ENCODE results near the gene OR2L3. TPM values are rescaled to one million over a fixed set of nuclear protein-coding genes. Genes with fewer than 3 reads are reported as not detected.
"Not testable (repeated sequence)": the region's sequence is repeated elsewhere in the genome, so short reads cannot be mapped to it uniquely, and the experiment has no call there.

OR2L3 gene
- total RNA-seq, 1 donor from 2014 or later, result not detected

GRCh38 chr1:248054671-248055070 lies 8.0 kb downstream of the OR2L3 start:
- Mint-ChIP-seq H3K9me3 (peaks cover 35% of the 10 kb centered on the region), H3K4me3 (no peak overlapping the region), H3K27me3 (ENCODE audit: low read depth) (no peaks in the 10 kb centered on the region), H3K4me1 (no peaks in the 10 kb centered on the region), H3K27ac (ENCODE audit: unreplicated experiment) (no peak overlapping the region), H3K36me3 (ENCODE audit: low read depth) (peaks cover 4% of the 10 kb centered on the region)
- DNase-seq (ENCODE audit: low read depth, low spot score), result no peak
- TF ChIP-seq, protein P1, sequence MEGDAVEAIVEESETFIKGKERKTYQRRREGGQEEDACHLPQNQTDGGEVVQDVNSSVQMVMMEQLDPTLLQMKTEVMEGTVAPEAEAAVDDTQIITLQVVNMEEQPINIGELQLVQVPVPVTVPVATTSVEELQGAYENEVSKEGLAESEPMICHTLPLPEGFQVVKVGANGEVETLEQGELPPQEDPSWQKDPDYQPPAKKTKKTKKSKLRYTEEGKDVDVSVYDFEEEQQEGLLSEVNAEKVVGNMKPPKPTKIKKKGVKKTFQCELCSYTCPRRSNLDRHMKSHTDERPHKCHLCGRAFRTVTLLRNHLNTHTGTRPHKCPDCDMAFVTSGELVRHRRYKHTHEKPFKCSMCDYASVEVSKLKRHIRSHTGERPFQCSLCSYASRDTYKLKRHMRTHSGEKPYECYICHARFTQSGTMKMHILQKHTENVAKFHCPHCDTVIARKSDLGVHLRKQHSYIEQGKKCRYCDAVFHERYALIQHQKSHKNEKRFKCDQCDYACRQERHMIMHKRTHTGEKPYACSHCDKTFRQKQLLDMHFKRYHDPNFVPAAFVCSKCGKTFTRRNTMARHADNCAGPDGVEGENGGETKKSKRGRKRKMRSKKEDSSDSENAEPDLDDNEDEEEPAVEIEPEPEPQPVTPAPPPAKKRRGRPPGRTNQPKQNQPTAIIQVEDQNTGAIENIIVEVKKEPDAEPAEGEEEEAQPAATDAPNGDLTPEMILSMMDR (conservative IDR thresholded peaks at IDR 0.05), result no peak

- peaks cover 4% of the 10 kb centered on the region for H3K36me3 Mint-ChIP-seq (ENCODE audit: low read depth)
- no peak overlapping the region for H3K4me3 Mint-ChIP-seq
- H3K9me3 Mint-ChIP-seq, result peaks cover 35% of the 10 kb centered on the region
- no peaks in the 10 kb centered on the region for H3K4me1 Mint-ChIP-seq
- H3K27me3 Mint-ChIP-seq (ENCODE audit: low read depth), result no peaks in the 10 kb centered on the region
- no peak for DNase-seq (ENCODE audit: low read depth, low spot score)
- no peak overlapping the region for H3K27ac Mint-ChIP-seq (ENCODE audit: unreplicated experiment)
- TF ChIP-seq, protein P1 (conservative IDR thresholded peaks at IDR 0.05), result no peak
Observed at GRCh38 chr1:248055261-248055660, 8.6 kb downstream of the OR2L3 start.

GRCh38 chr1:248065071-248065470 lies 18.4 kb downstream of the OR2L3 start:
- peaks cover 6% of the 10 kb centered on the region for H3K36me3 Mint-ChIP-seq (ENCODE audit: low read depth)

DNA sequence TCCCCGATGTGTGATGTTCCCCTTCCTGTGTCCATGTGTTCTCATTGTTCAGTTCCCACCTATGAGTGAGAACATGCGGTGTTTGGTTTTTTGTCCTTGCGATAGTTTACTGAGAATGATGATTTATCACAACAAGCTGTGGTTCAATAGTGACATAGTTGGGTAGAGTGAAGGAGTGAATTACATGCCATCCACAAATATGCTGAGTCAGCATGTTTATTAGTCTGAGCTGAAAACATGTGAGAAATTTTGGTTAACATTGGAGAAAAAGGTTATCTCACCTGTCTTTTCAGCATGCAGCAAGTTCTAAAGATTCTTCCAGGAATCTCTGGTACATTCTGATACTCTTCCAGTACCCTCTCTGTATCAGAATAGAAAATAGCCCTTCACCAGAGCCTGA lies 19.0 kb downstream of the OR2L3 start:
- Mint-ChIP-seq H3K4me3 (no peak overlapping the region), H3K27me3 (ENCODE audit: low read depth) (no peaks in the 10 kb centered on the region), H3K36me3 (ENCODE audit: low read depth) (peaks cover 5% of the 10 kb centered on the region), H3K4me1 (no peaks in the 10 kb centered on the region), H3K27ac (ENCODE audit: unreplicated experiment) (no peak overlapping the region), H3K9me3 (peaks cover 15% of the 10 kb centered on the region)
- TF ChIP-seq, protein P1 (conservative IDR thresholded peaks at IDR 0.05), result no peak
- DNase-seq (ENCODE audit: low read depth, low spot score), result no peak

More at GRCh38 chr1:248065071-248065470, 18.4 kb downstream of the OR2L3 start:
- TF ChIP-seq, protein P1 (conservative IDR thresholded peaks at IDR 0.05), result no peak
- peaks cover 17% of the 10 kb centered on the region for H3K9me3 Mint-ChIP-seq
- no peaks in the 10 kb centered on the region for H3K4me1 Mint-ChIP-seq
- no peak overlapping the region for H3K27ac Mint-ChIP-seq (ENCODE audit: unreplicated experiment)
- H3K27me3 Mint-ChIP-seq (ENCODE audit: low read depth), result no peaks in the 10 kb centered on the region
- DNase-seq (ENCODE audit: low read depth, low spot score), result no peak
- H3K4me3 Mint-ChIP-seq, result no peak overlapping the region

DNA sequence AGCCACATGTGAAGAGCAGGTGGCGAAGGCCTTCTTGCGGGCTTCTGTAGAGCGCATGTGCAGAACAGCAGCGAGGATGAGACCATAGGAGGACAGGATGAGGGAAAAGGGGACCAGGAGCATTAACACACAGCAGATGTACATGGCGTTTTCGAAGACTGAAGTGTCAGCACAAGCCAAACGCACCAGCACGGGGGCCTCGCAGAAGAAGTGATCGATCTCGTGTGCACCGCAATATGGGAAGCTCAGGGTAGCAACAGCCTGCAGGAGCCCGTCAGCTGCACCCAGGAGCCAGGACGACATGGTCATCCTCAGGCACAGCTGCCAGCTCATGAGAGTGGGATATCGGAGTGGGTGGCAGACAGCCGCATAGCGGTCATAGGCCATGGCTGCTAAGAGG lies 37.2 kb downstream of the OR2L3 start:
- peaks cover 14% of the 10 kb centered on the region for H3K9me3 Mint-ChIP-seq
- H3K27ac Mint-ChIP-seq (ENCODE audit: unreplicated experiment); H3K27me3 Mint-ChIP-seq (ENCODE audit: low read depth); H3K4me3 Mint-ChIP-seq; H3K36me3 Mint-ChIP-seq (ENCODE audit: low read depth); H3K4me1 Mint-ChIP-seq; DNase-seq (ENCODE audit: low read depth, low spot score): not testable (repeated sequence)

DNA sequence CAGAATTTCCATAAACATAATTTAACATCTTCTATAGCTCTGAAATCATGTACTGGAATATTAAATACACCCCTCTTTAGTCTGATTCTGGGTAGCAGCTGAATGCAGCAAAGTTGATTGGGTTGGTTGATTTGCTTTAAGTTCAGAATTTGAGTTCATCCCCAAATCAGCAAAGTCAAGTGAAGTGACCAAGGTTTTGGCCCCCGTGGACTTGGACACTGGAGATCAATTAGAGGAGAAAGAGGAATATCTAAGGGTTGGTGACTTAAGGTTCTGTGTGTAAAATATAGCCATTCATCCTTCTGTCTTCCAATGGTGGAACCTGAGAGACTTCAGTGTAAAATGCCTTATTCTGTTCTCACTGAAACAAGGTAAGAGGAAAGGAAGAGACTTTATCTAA lies 48.2 kb downstream of the OR2L3 start, which contains the start of gene OR2L13:
OR2L13 (plus strand) TSS at position 301 of the 400 bp plus-strand sequence. CDS start 4,192 bp downstream, outside the sequence.
- no peak within 1 kb of the TSS for H3K4me3 Mint-ChIP-seq
- no peaks in the 10 kb centered on the region for H3K4me1 Mint-ChIP-seq
- TF ChIP-seq, protein P1 (conservative IDR thresholded peaks at IDR 0.05), result no peak
- H3K36me3 Mint-ChIP-seq (ENCODE audit: low read depth), result peaks cover 11% of the 10 kb centered on the region
- no peak within 1 kb of the TSS for H3K27ac Mint-ChIP-seq (ENCODE audit: unreplicated experiment)
- H3K27me3 Mint-ChIP-seq (ENCODE audit: low read depth), result no peaks in the 10 kb centered on the region
- peaks cover 41% of the 10 kb centered on the region for H3K9me3 Mint-ChIP-seq
- no peak for DNase-seq (ENCODE audit: low read depth, low spot score)
